Vagina (tissue), 2 donors: ENCODE measurements around the gene KCNIP4. TPM values are rescaled to one million over a fixed set of nuclear protein-coding genes. Genes with fewer than 3 reads are reported as not detected.

Experiments
- DNase-seq, 2 donors: peaks; one replicate each; pipeline ENCODE4 v3.0.0-alpha.2; 2017; ENCODE audit errors: extremely low spot score in 2 of 2
- H3K27ac ChIP-seq: fragments of 200-600 bp; sonication (generic); one replicate; pipeline ENCODE4 v1.5.1; 2019
- H3K27me3 ChIP-seq: fragments of 200-600 bp; sonication (generic); one replicate; pipeline ENCODE4 v1.5.1; 2019
- H3K36me3 ChIP-seq, 2 donors: fragments of 200-600 bp; sonication (generic); one replicate each; pipeline ENCODE4 v1.5.1; 2017 to 2019
- H3K4me1 ChIP-seq: fragments of 200-600 bp; sonication (generic); one replicate; pipeline ENCODE4 v1.5.1; 2019
- H3K4me3 ChIP-seq, 2 donors: fragments of 200-600 bp; sonication (generic); 1 replicate in 1 of 2; 2 replicates in 1 of 2; pipeline ENCODE4 v1.5.1; 2016 to 2019
- H3K9me3 ChIP-seq: fragments of 200-600 bp; sonication (generic); one replicate; pipeline ENCODE4 v1.5.1; 2019
- POLR2A ChIP-seq, 2 donors: fragments of 450-650 bp; IDR thresholded peaks; one replicate each; pipeline ENCODE4 v1.6.1; 2017; ENCODE audit warnings: antibody characterized with exemption in 2 of 2, mild to moderate bottlenecking in 2 of 2, moderate library complexity in 2 of 2
- POLR2AphosphoS5 ChIP-seq, 2 donors: sonication (generic); formaldehyde crosslinking; IDR thresholded peaks; one replicate each; pipeline ENCODE4 v1.9.0; 2017; ENCODE audit warnings: antibody characterized with exemption in 2 of 2, mild to moderate bottlenecking in 2 of 2, low read depth in 1 of 2; ENCODE audit not compliant: insufficient read depth in 1 of 2
- intact Hi-C: fragments of 100-400 bp; cut with DNase I; formaldehyde crosslinking; loops from one replicate; pipeline ENCODE4 v1.15.1; 2023
- total RNA-seq: library from RNA; depleted of rRNA; stranded (reverse); fragments of >200 nt; gene quantifications from one replicate; pipeline ENCODE4 v1.2.3, GENCODE V29; 2016
- TF ChIP-seq, protein P1 (sequence below), 3 experiments: fragments of 450-650 bp in 2 of 3; fragments of 200-600 bp in 1 of 3; sonication (generic) in 1 of 3; IDR thresholded peaks; one replicate each; pipeline ENCODE4 v1.5.1; 2017 to 2019; ENCODE audit warnings: antibody characterized with exemption in 3 of 3, mild to moderate bottlenecking in 2 of 3, moderate library complexity in 2 of 3

Gene KCNIP4
- total RNA-seq, 1 donor from 2014 or later = not detected

DNA sequence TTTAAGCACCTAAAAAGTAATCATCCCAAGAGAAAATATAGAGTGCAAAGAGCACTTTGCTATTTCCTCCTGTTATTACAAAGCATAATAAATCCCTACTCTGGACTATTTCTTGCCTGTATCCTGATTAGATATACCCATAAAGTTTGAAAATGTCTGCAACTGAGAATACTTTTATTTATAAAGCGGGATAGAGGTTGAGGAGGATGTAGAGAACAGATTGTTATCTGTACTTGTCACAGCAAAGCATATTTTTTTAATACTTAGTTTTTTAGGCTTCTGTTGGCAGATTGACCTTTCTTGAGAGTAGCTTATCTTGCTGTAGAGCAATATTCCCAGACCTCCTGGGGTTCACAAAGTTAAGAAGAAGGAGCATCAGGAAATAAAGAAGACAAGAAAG, 396.1 kb downstream of the KCNIP4 start:
- Histone ChIP-seq H3K36me3 (no peaks in the 10 kb centered on the region), H3K4me1 (peaks cover 14% of the 10 kb centered on the region), H3K9me3 (no peaks in the 10 kb centered on the region), H3K27ac (no peak overlapping the region), H3K4me3 (no peak overlapping the region), H3K27me3 (no peaks in the 10 kb centered on the region)
- TF ChIP-seq POLR2AphosphoS5 (IDR thresholded peaks at IDR 0.05; ENCODE audit: insufficient read depth in 1 of 2, low read depth in 1 of 2) (no peak), POLR2A (IDR thresholded peaks at IDR 0.05) (no peak)
- TF ChIP-seq, protein P1, sequence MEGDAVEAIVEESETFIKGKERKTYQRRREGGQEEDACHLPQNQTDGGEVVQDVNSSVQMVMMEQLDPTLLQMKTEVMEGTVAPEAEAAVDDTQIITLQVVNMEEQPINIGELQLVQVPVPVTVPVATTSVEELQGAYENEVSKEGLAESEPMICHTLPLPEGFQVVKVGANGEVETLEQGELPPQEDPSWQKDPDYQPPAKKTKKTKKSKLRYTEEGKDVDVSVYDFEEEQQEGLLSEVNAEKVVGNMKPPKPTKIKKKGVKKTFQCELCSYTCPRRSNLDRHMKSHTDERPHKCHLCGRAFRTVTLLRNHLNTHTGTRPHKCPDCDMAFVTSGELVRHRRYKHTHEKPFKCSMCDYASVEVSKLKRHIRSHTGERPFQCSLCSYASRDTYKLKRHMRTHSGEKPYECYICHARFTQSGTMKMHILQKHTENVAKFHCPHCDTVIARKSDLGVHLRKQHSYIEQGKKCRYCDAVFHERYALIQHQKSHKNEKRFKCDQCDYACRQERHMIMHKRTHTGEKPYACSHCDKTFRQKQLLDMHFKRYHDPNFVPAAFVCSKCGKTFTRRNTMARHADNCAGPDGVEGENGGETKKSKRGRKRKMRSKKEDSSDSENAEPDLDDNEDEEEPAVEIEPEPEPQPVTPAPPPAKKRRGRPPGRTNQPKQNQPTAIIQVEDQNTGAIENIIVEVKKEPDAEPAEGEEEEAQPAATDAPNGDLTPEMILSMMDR (IDR thresholded peaks at IDR 0.05) = no peak
- DNase-seq = no peak
- intact Hi-C loops = no loop called here

DNA sequence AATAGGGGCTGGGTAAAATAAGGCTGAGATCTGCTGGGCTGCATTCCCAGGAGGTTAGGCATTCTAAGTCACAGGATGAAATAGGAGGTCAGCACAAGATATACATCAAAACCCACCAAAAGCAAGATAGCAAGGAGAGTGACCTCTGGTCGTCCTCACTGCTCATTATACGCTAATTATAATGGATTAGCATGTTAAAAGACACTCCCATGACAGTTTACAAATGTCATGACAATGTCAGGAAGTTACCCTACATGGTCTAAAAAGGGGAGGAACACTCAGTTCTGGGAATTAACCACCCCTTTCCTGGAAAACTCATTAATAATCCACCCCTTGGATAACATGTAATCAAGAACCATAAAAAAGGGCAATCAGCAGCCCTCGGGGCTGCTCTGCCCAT, 403.6 kb downstream of the KCNIP4 start:
- no peak overlapping the region for H3K4me3 ChIP-seq
- DNase-seq = no peak
- TF ChIP-seq, protein P1 (IDR thresholded peaks at IDR 0.05) = no peak
- TF ChIP-seq POLR2AphosphoS5 (IDR thresholded peaks at IDR 0.05; ENCODE audit: insufficient read depth in 1 of 2, low read depth in 1 of 2) (no peak), POLR2A (IDR thresholded peaks at IDR 0.05) (no peak)
- intact Hi-C loops = loop anchor here (5.0 kb wide), 1 partner anchor 692 kb away; no protein-coding TSS in a partner anchor
- H3K27me3 ChIP-seq = no peaks in the 10 kb centered on the region
- no peaks in the 10 kb centered on the region for H3K4me1 ChIP-seq
- H3K9me3 ChIP-seq = no peaks in the 10 kb centered on the region
- H3K36me3 ChIP-seq = no peaks in the 10 kb centered on the region
- no peak overlapping the region for H3K27ac ChIP-seq

DNA sequence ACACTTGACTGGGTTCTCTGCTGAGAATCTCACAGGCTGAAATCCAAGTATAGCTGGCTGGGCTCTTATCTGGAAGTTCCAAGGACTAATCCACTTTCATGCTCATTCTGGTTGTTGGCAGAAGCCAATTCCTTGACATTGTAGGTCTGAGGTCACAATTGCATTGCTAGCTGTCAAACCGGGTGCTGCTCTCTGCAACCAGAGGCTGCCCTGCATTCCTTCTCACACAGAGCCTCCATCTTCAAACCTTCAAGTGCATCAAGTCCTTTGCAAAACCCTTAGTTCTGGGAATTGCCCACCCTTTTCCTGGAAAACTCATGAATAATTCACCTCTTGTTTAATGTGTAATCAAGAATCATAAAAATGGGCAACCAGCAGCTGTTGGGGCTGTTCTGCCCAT, 404.2 kb downstream of the KCNIP4 start:
- H3K4me1 ChIP-seq = no peaks in the 10 kb centered on the region
- TF ChIP-seq, protein P1 (IDR thresholded peaks at IDR 0.05) = no peak
- TF ChIP-seq POLR2AphosphoS5 (IDR thresholded peaks at IDR 0.05; ENCODE audit: insufficient read depth in 1 of 2, low read depth in 1 of 2) = no peak
- no peak for TF ChIP-seq POLR2A (IDR thresholded peaks at IDR 0.05)
- no peaks in the 10 kb centered on the region for H3K27me3 ChIP-seq
- no peak overlapping the region for H3K27ac ChIP-seq
- intact Hi-C loops = loop anchor here (5.0 kb wide), 1 partner anchor 693 kb away; no protein-coding TSS in a partner anchor
- H3K9me3 ChIP-seq = no peaks in the 10 kb centered on the region
- no peaks in the 10 kb centered on the region for H3K36me3 ChIP-seq
- no peak for DNase-seq
- no peak overlapping the region for H3K4me3 ChIP-seq

DNA sequence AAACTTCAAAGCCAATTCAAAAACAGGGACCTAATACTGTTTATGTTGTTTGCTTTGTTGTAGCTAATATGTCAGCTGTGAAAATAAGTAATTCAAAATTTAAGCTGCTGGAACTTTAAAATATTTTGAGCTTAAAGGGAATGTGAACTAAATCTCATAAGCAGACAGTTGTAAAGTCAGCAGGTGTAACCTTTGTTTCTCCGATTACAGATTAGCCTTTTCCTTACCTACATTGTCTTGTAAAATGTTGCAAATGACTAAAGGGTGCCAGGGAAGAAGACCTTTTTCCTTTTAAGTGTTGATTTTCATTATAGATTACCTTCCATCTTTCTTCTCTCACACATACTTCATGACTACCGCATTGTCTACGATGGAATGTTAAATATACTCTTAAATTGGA, 405.1 kb downstream of the KCNIP4 start:
- intact Hi-C loops = loop anchor here (5.0 kb wide), 1 partner anchor 694 kb away; no protein-coding TSS in a partner anchor
- no peak overlapping the region for H3K4me3 ChIP-seq
- TF ChIP-seq POLR2AphosphoS5 (IDR thresholded peaks at IDR 0.05; ENCODE audit: insufficient read depth in 1 of 2, low read depth in 1 of 2) = no peak
- H3K27ac ChIP-seq = no peak overlapping the region
- DNase-seq = no peak
- H3K4me1 ChIP-seq = no peaks in the 10 kb centered on the region
- no peaks in the 10 kb centered on the region for H3K36me3 ChIP-seq
- H3K27me3 ChIP-seq = no peaks in the 10 kb centered on the region
- no peaks in the 10 kb centered on the region for H3K9me3 ChIP-seq

DNA sequence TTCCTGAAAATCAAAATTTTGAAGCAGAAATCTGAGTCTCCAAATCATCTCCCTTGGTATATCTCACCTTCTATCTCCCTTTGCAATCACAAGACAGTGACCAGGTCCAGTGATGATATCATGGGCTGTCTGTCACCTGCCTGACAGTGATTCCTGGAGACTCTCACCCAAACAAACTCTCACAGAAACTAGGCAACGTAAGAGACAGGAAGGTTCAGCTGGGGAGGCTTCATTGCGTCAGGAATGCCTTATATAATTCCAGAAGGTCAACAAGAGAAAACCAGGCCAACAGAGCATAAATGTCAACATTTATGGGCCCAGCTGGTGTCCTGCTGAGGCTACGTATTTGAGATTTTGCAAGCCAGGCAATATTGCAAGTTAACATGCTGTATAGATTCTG, 412.7 kb downstream of the KCNIP4 start:
- no peak for DNase-seq
- no peak overlapping the region for H3K4me3 ChIP-seq
- H3K27ac ChIP-seq = no peak overlapping the region
- no peaks in the 10 kb centered on the region for H3K9me3 ChIP-seq
- H3K36me3 ChIP-seq = no peaks in the 10 kb centered on the region
- no peaks in the 10 kb centered on the region for H3K27me3 ChIP-seq
- peaks cover 4% of the 10 kb centered on the region for H3K4me1 ChIP-seq
- TF ChIP-seq POLR2AphosphoS5 (IDR thresholded peaks at IDR 0.05; ENCODE audit: insufficient read depth in 1 of 2, low read depth in 1 of 2) = no peak
- TF ChIP-seq, protein P1 (IDR thresholded peaks at IDR 0.05) = no peak
- no peak for TF ChIP-seq POLR2A (IDR thresholded peaks at IDR 0.05)
- intact Hi-C loops = no loop called here
